Anterior cingulate cortex (tissue), 58 donors: ENCODE results near the gene BDKRB2.

Experiments used
- DNase-seq, 58 donors: peaks; one replicate each; lab custom pipeline; 2025; lab: John Stamatoyannopoulos, UW

The BDKRB2 gene

GRCh38 chr14:96265383-96266095 lies 60.9 kb downstream of the BDKRB2 start:
- DNase-seq, result no peak

DNA sequence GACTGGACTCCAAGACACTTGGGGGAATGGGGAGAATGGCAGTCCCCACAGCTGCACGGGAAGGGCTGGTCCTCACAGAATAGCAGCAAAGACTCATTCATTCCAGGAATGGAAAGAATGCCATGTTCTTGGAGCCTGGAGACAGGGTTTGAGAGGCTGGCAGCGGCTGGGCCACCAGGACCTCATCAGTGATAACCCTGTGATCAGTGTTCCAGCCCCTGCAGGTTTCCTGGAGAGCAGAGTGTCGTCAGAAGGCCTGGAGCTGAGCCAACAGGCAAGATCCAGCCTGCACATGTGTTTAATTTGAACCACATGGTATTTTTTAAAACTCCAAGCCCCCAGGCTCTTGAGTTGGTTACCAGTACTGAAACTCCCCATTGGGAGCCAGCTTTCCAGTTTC lies 62.7 kb downstream of the BDKRB2 start:
- DNase-seq, result no peak

DNA sequence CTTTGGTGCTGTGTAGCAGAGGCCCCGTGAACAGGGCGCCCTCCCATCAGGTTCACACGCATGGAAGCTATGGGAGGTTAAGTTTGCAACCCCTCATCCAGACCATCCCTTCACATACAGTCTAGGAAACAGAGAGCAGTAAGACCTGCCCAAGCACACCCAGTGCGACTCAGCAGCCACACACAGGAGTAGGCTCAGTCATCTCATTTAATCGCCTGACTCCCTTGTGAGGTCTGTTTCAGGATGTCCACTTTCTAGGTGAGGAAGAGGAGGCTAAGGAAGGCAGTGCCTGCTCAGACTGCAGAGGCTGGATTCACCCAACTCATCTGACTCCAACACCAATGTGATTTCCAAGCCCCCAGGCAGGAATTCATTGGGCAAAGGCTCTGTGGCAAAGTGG lies 63.3 kb downstream of the BDKRB2 start:
- DNase-seq, result no peak

DNA sequence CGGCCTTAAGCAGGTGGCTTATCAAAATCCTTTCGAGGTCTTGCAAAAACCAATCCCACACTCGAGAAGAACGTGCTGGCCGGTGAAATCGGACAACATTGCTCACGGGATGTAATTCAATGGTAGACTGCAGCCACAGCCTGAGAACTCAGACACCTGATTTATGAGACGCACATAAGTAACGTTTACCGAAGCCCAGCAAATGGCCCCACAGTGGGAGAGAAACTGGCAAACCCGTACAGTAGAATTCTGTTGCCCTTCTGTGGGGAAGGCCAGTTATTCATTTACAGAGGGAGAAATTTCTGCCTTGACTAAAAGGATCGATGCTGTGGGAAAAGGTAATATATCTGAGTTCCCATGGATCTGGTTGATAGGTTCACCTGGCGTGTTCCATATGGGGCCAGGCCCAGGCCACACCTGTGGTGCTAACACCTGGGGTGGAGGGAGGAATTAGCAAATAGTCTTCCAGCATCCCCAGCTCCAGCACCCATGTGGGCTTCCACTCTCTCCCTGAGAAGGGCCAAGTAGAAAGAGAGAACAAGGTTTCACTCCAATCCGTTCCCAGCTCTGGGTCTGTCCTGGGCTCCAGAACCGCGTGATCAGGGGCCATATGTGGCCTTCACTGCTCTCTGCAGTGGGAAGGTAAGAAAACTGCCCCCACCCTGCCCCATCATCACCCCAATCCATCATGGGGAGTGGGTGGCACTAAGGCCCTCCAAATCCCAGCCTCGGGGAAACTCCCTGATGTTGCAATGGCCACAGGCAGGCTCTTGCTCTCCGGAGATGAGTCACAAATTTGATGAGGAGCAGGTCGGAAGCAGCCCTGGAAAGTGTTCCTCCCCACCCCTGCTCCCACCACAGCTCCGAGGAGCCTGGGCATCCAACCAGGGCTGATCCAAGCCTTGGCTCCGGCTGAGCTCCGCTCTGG lies 64.1 kb downstream of the BDKRB2 start:
- no peak for DNase-seq

DNA sequence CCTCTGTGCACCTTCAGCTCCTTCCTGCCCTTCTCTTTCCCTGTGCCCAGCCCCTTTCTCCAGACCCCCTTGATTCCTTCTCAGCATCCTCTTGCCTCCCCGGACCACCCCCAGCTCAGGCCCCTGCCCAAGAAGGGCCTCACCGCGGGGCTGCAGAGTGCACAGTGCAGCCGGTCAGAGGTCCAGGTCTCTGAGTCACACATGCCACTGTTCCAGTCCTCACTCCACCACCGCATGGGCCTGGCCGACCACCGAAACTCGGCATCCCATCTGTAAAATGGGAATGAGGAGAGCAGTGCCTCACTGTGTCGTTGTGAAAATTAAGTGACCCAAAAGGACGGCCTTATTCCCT lies 64.7 kb downstream of the BDKRB2 start:
- no peak for DNase-seq

- DNase-seq, result no peak
Observed at GRCh38 chr14:96270565-96271420, 66.2 kb downstream of the BDKRB2 start.

DNA sequence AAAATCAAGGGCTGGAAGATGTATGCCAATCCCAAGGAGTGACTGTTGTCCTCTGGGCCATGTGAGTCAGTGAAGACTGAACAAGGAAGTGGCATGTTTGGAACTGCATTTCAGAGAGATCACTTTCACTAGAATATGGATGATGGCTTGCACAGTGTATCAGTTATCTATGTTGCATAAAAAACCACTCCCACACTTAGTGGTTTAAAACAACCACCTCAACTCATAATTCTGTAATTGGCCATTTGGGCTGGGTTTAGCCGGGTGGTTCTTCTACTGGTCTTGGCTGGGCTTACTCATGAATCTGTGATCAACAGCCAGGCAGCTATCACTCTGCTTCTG lies 66.8 kb downstream of the BDKRB2 start:
- DNase-seq, result no peak

DNA sequence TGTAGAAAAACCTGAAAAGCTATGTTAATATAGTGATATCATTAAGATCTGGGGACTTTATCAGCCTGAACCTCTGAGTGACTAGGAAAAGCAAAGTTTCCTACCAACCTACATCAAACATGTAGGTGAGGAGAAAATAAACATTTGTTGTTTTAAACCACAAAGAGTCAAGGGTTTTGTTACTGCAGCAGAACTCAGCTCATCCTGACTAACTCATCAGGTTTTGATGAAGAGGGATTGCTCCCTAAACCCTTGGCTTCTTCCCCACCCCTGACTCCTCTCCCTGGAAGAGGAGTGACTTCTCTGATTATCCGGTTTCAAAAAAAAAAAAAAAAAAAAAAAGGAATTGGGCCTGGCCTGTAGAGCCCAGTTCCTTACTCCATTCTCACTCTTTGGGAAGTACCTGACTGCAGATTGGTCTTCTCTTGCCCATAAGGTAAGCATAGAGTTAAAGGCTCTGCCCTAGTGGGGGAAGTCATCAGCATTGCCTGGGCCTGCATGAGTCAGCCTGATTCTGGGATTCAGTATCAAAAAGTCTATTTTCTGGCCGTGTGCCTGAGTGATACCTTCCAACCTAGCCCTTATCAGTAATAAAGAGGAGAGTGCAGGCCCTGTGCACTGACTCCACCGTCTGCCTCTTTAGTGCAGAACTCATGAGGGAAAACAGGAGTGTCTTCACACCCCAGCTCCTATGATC lies 68.3 kb downstream of the BDKRB2 start:
- DNase-seq, result no peak

GRCh38 chr14:96273629-96274028 lies 69.0 kb downstream of the BDKRB2 start:
- no peak for DNase-seq

DNA sequence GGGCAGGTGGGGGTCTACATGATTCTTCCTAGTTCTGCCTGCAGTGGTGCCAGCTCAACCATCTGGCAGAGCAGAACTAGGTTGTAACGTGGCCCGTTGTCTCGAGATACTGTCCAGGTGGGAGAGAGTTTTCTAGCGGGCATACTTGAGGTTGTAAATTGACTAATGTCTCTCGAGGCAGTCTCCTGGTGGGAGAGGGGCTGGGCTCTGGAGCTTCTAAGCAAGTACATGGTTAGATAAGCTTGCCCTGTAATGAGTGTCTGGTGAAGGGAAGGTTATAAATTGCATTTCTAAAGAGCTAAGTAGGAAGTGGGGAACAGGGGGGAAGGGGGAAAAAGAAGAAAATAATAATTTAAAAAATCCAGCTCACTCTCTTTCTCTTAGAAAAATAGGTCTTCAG lies 69.5 kb downstream of the BDKRB2 start:
- DNase-seq, result no peak

- peak in 29 of 58 donors; percentile 1 to 71 (median 21) for DNase-seq
Observed at GRCh38 chr14:96274543-96274942, 69.9 kb downstream of the BDKRB2 start.

DNA sequence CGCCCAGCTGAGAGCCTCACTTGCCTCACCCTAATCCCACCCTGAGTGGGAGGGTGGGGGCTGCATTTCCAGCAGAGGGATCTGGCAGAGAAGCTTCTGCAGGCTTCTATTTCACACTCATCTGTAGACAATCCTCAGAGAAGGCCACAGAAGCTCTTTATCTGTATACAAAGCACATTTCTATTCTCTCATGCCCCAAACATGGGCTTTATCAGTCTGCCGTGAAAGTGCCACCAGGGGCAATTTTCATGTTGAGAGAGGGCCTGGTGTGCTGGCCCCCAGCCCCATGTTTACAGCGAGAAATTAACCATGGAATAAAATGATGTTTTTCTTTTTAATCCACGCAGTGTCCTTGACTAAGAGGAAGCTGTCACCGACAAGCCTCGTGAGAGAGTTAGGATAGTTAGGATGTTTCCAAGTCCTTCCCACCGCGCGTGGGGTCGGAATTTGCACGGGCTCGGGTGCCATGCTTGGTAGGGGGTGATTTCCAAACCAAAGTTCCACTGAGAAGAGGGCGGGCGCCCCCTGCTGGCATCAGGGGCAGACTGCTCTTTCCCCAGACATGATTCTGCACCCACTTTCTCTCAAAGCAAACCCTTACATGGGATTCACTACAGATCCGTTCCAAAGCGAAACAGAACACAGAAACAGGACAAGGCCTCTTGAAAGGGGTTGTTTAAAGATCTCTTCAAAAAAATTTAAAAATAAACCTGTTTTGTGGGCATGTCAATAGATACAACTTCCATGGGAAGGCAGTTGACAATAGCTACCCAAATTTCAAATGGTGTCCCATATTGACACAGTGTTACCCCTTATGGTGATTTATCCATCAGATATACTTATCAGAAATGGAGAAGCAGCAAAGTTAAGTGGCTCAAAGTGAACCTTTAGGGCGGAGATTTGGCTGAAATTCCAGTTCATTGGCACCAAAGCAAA lies 70.8 kb downstream of the BDKRB2 start:
- DNase-seq, result peak in 57 of 58 donors; percentile 11 to 87 (median 62)

DNA sequence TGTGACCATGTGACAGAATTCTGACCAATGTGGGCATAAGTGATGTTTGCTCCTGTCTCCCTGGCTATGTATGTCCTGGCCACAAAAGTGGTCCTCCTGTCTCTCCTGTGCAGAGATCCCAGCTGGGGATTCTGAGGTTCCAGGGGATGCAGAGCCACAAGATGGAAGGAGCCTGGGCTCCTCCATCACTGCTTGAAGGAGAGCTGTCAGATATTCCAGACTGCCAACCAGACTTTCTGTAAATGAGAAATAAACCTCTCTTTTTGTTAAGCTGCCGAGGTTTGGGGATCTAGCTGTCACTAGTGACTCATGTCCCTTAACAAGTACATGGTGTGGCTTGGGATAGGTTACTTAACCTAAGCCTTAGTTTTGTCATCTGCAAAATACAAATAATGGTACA lies 73.3 kb downstream of the BDKRB2 start:
- no peak for DNase-seq

DNA sequence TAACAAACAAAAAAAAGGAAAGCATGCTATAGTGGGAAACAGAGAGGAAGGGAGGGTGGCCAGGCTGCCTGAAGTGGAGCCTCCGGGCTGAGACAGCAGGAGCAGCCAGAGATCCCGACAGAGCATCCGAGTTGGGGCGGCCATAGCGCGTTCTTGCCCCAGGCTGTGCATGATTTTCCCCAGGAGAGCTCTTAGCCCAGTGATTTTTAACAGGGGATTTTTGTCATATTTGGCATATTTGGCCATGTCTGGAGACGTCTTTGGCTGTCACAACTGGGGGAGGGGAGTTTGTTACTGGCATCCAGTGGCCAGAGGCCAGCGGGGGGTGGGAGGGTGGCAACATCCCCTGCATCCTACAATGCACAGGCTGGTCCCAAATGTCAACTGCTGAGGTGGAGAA lies 74.9 kb downstream of the BDKRB2 start:
- no peak for DNase-seq

DNA sequence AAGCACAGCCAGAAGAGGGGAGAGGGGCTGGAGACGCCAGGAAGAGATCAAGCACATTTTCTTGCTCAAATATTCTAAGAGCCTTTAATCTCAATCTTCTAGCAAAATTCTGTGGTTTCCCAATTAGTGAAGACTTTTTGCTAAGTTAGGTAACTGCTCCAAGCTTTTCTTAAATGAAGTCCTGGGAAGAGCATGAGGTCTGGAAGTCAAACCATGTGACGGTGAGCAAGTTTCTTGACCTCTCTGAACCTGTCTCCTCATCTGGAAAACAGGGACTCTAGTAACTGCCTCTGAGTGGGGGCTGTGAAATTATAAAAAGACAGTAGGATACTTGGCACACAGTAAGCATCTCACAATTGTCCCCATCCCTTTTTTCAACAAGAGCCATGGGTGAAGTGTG lies 75.5 kb downstream of the BDKRB2 start:
- no peak for DNase-seq

- peak in 3 of 58 donors; percentile 8 to 24 (median 19) for DNase-seq
Observed at GRCh38 chr14:96281486-96281885, 76.8 kb downstream of the BDKRB2 start.

- DNase-seq, result no peak
Observed at GRCh38 chr14:96284008-96284407, 79.4 kb downstream of the BDKRB2 start.

GRCh38 chr14:96284430-96284829 lies 79.8 kb downstream of the BDKRB2 start:
- DNase-seq, result no peak

DNA sequence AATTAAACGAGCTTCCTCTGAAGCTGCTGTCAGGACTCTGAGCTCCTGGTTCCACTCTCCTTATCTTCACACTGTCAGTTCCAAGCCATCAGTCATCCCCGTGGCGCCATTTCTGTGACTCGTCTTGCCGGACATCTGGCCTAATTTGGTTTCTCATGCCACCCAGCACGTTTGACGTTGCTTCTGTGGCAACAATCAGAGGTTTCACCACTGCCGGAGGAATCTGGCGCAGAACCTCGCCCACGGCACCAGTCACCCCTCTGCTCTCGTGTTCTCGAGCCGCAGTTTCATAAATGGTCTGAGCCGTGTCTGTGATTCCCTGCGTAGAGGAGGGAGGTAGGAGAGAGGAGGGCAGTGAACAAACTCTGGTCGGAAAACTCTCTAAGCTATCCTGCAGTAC lies 81.0 kb downstream of the BDKRB2 start:
- no peak for DNase-seq
